Spleen (tissue), 11 donors: ENCODE results near the gene ZC3H18. TPM values are rescaled to one million over a fixed set of nuclear protein-coding genes. Genes with fewer than 3 reads are reported as not detected.

Experiments
- DNase-seq: peaks from one replicate; pipeline ENCODE4 v3.0.0-alpha.2; 2020
- H3K27ac ChIP-seq, 8 donors: fragments of 200-600 bp; sonication (generic) in 7 of 8; 1 replicate in 4 of 8; 2 replicates in 4 of 8; pipeline versions ENCODE4 v1.5.0 to v1.8.0; 2016 to 2021; ENCODE audit warnings: inconsistent platforms in 4 of 8, mild to moderate bottlenecking in 4 of 8, moderate library complexity in 1 of 8
- H3K27me3 ChIP-seq, 7 donors: fragments of 200-600 bp; sonication (generic) in 6 of 7; replicated peaks in 1 of 7; 1 replicate in 4 of 7; 2 replicates in 3 of 7; pipeline versions ENCODE4 v1.5.0 to v1.8.0; 2016 to 2021; ENCODE audit warnings: inconsistent platforms in 3 of 7, mild to moderate bottlenecking in 1 of 7
- H3K36me3 ChIP-seq, 6 donors: fragments of 200-600 bp; sonication (generic) in 5 of 6; 1 replicate in 4 of 6; 2 replicates in 2 of 6; pipeline versions ENCODE4 v1.5.0 to v1.8.0; 2016 to 2021; ENCODE audit warnings: inconsistent platforms in 2 of 6
- H3K4me1 ChIP-seq, 6 donors: fragments of 200-600 bp; sonication (generic) in 5 of 6; 1 replicate in 3 of 6; 2 replicates in 3 of 6; pipeline versions ENCODE4 v1.5.0 to v1.8.0; 2016 to 2021; ENCODE audit warnings: inconsistent platforms in 3 of 6
- H3K4me3 ChIP-seq, 8 donors: fragments of 200-600 bp; sonication (generic) in 7 of 8; 1 replicate in 4 of 8; 2 replicates in 4 of 8; pipeline versions ENCODE4 v1.5.0 to v1.8.0; 2016 to 2021; ENCODE audit warnings: inconsistent platforms in 4 of 8, mild to moderate bottlenecking in 4 of 8, moderate library complexity in 2 of 8
- H3K9me3 ChIP-seq, 8 donors: fragments of 200-600 bp; sonication (generic) in 7 of 8; 1 replicate in 4 of 8; 2 replicates in 4 of 8; pipeline versions ENCODE4 v1.5.0 to v1.8.0; 2016 to 2021; ENCODE audit warnings: inconsistent platforms in 4 of 8
- CTCF ChIP-seq, 11 experiments: fragments of 200-600 bp in 7 of 11; fragments of 450-650 bp in 4 of 11; sonication (generic) in 4 of 11; IDR thresholded peaks in 8 of 11; conservative IDR thresholded peaks in 3 of 11; 1 replicate in 7 of 11; 2 replicates in 4 of 11; pipeline versions ENCODE4 v1.4.0 to v1.8.0; 2016 to 2021; ENCODE audit warnings: antibody characterized with exemption in 11 of 11, inconsistent platforms in 4 of 11, mild to moderate bottlenecking in 1 of 11
- POLR2A ChIP-seq, 3 donors: fragments of 450-650 bp; IDR thresholded peaks; one replicate each; pipeline ENCODE4 v1.5.1; 2017; ENCODE audit warnings: antibody characterized with exemption in 3 of 3, mild to moderate bottlenecking in 1 of 3
- POLR2AphosphoS5 ChIP-seq, 3 donors: sonication (generic); formaldehyde crosslinking; IDR thresholded peaks; one replicate each; pipeline ENCODE4 v1.5.1; 2017; ENCODE audit warnings: antibody characterized with exemption in 3 of 3
- WGBS, 5 donors: extraction: QIAGEN DNeasy Blood & Tissue Kit in 3 of 5; methylation state at CpG; one replicate each; pipeline versions ENCODE4 v1.1.5 to v1.1.7; 2013 to 2018; 5-methylcytosine and 5-hydroxymethylcytosine counted together
- intact Hi-C: fragments of 100-400 bp; cut with DNase I; formaldehyde crosslinking; loops from one replicate; pipeline ENCODE4 v1.15.0; 2023; ENCODE audit warnings: low total_unique reads
- polyA plus RNA-seq, 3 donors: library from polyadenylated mRNA; stranded (reverse); fragments of 200-250 nt; gene quantifications; one replicate each; pipeline ENCODE4 v1.2.1, GENCODE V29; 2013
- total RNA-seq, 7 donors: library from RNA; depleted of rRNA in 3 of 7; stranded (reverse); fragments of >200 nt in 3 of 7; fragmentation: NEBNext Ultra II Directional in 4 of 7; extraction: Animal tissue kit (Norgen Biotek cat#: 25700) in 4 of 7; gene quantifications; one replicate each; pipeline versions ENCODE4 v1.1.0 to v1.2.1, GENCODE V29; 2016 to 2021
- donor health status: healthy with polysubstance abuse.
- donor health status: DM: no; HTN: no; CAD: no; lungs with moderate emphysema.
- donor health status: DM: no; HTN: no; CAD: no.
- donor health status: Bipolar disorder and iron deficiency.
- donor health status: healthy.
- donor health status: DM: no; HTN: no; CAD: no.
- donor health status: DM: yes; HTN: yes; CAD: no.

ZC3H18 gene
- total and polyA plus RNA-seq, 10 donors, result 18.0 to 65.2 (median 34.7) TPM

- DNase-seq, result no peak
Measured at GRCh38 chr16:88536971-88537751, 33.0 kb upstream of the ZC3H18 start.

GRCh38 chr16:88537859-88538258 is 32.3 kb upstream of the ZC3H18 start:
- Histone ChIP-seq H3K27me3 (peaks cover 0 to 39% (median 12%) of the 10 kb centered on the region in 7 donors), H3K9me3 (peaks cover 0 to 11% (median 8%) of the 10 kb centered on the region in 8 donors), H3K36me3 (peaks cover 0 to 9% (median 0%) of the 10 kb centered on the region in 6 donors), H3K4me3 (no peak overlapping the region), H3K27ac (no peak overlapping the region), H3K4me1 (peaks cover 7 to 53% (median 27%) of the 10 kb centered on the region in 6 donors)
- intact Hi-C loops, result no loop called here
- no peak for DNase-seq
- WGBS, 5 donors, result 81 to 89% (median 84%) methylated on average over 4 of the region's 4 CpGs
- TF ChIP-seq POLR2A (IDR thresholded peaks at IDR 0.05), result no peak
- no peak for TF ChIP-seq CTCF (IDR thresholded peaks at IDR 0.05 in 8 of 11, conservative IDR thresholded peaks at IDR 0.05 in 3 of 11)
- TF ChIP-seq POLR2AphosphoS5 (IDR thresholded peaks at IDR 0.05), result no peak

More at GRCh38 chr16:88536971-88537751, 33.0 kb upstream of the ZC3H18 start:
- WGBS, 5 donors, result 80 to 91% (median 87%) methylated on average over 19 to 31 of the region's 31 CpGs
- Histone ChIP-seq H3K36me3 (peaks cover 0 to 16% (median 0%) of the 10 kb centered on the region in 6 donors), H3K4me3 (no peak overlapping the region), H3K27ac (no peak overlapping the region), H3K9me3 (peaks cover 0 to 4% (median 1%) of the 10 kb centered on the region in 8 donors), H3K27me3 (peaks cover 0 to 34% (median 12%) of the 10 kb centered on the region in 7 donors), H3K4me1 (peaks cover 9 to 60% (median 32%) of the 10 kb centered on the region in 6 donors)
- TF ChIP-seq CTCF (IDR thresholded peaks at IDR 0.05 in 8 of 11, conservative IDR thresholded peaks at IDR 0.05 in 3 of 11), result no peak
- TF ChIP-seq POLR2A (IDR thresholded peaks at IDR 0.05), result no peak
- TF ChIP-seq POLR2AphosphoS5 (IDR thresholded peaks at IDR 0.05), result peak in 1 of 3 donors; percentile 65
- intact Hi-C loops, result no loop called here

GRCh38 chr16:88538366-88539060 is 31.7 kb upstream of the ZC3H18 start:
- no peak overlapping the region for H3K4me3 ChIP-seq
- H3K4me1 ChIP-seq, result peaks cover 6 to 46% (median 25%) of the 10 kb centered on the region in 6 donors
- DNase-seq, result no peak
- TF ChIP-seq CTCF (IDR thresholded peaks at IDR 0.05 in 8 of 11, conservative IDR thresholded peaks at IDR 0.05 in 3 of 11) (no peak), POLR2A (IDR thresholded peaks at IDR 0.05) (no peak), POLR2AphosphoS5 (IDR thresholded peaks at IDR 0.05) (no peak)
- H3K9me3 ChIP-seq, result peaks cover 0 to 17% (median 15%) of the 10 kb centered on the region in 8 donors
- H3K27ac ChIP-seq, result no peak overlapping the region
- H3K36me3 ChIP-seq, result peaks cover 0 to 8% (median 0%) of the 10 kb centered on the region in 6 donors
- H3K27me3 ChIP-seq, result peaks cover 0 to 39% (median 12%) of the 10 kb centered on the region in 7 donors
- intact Hi-C loops, result no loop called here
- WGBS, 5 donors, result 62 to 73% (median 70%) methylated on average over 23 of the region's 23 CpGs
